GM21447 (cell line): ENCODE results near the gene ADISSP.

Source experiments
- ATAC-seq: cut with Tn5 transposase; IDR thresholded peaks from one replicate; pipeline ENCODE4 v1.9.1; 2021; ENCODE audit not compliant: unreplicated experiment

ADISSP gene

DNA sequence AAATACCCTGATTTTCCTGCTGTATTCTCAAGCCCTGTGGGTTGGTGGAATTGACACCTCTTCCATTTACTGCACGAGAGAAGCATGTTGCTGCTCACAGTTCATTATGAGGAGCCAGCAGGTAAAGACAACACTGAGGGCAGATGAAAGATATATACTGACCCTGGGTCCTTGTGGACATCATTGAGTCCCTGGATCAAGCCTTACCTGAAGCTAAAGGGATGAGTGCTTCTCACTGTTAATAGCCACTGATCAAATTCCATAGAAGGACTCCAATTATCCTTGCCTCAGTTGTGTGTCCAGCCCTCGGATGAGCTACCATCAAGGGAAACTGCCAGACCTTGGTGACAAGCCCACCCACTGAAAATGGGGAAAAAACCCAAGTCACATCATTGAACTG is 47.5 kb downstream of the ADISSP start:
- no peak for ATAC-seq

DNA sequence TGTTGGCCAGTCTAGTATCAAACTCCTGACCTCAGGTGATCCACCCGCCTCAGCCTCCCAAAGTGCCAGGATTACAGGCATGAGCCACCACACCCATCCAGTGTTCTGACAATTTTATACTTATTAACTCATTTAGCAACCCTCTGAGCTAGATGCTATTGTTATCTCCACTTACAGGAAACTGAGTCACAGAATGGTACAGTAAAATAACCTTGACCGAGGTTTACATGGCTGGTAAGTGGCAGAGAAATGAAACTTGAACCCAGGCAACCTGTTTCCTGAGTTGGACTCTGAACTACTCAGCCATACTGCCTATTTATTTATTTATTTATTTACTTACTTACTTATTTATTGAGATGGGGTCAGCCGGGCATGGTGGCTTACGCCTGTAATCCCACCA is 48.5 kb downstream of the ADISSP start:
- no peak for ATAC-seq

DNA sequence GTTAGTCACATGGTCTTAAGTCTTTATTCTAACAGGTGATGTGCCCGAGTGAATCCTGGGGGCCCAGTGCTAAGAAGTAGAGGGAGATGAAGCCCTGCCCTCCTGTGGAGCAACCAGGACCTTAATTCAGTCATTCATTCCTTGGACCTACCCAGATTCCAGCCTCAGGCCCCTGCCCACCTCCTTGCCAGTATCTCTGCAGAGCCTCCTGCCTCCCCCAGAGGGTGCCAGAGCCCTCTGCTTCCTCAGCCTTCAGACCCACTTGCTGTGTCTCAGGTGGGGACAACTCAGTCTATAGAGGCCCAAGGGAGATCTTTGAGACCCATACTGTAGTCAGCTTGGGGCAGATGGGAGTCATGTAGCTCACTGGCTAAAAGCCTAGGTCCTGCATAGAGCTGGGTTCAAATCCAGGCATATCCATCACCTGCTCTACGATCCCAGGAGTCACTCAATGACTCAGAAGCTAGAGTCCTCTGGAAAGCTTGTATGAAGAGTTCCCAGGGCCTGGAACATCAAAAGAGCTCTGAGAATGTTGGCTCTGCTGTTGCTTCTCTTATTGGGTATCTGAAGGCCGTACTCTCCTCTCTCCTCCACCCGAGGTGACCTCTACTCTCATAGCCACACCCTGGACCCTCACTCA is 51.2 kb downstream of the ADISSP start:
- peak; percentile 58 for ATAC-seq

DNA sequence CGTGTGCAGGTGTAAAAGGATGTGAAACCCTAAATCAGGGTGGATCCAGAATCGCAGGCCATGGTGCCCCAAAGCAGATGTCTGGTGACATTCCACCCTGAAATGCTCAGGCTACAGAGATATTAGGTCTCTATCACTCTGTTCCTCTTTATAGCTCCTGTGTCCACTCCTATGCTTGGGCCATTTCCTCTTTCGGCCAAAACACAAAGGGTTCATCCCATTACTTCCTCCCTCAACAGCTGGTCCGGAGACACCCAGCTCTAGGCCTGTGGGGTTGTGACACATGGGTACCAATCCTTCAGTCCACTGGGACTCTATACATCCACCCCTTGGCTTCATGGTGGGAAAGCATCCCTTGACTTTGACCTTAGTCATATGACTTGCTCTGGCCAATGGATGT is 53.5 kb downstream of the ADISSP start:
- no peak for ATAC-seq

DNA sequence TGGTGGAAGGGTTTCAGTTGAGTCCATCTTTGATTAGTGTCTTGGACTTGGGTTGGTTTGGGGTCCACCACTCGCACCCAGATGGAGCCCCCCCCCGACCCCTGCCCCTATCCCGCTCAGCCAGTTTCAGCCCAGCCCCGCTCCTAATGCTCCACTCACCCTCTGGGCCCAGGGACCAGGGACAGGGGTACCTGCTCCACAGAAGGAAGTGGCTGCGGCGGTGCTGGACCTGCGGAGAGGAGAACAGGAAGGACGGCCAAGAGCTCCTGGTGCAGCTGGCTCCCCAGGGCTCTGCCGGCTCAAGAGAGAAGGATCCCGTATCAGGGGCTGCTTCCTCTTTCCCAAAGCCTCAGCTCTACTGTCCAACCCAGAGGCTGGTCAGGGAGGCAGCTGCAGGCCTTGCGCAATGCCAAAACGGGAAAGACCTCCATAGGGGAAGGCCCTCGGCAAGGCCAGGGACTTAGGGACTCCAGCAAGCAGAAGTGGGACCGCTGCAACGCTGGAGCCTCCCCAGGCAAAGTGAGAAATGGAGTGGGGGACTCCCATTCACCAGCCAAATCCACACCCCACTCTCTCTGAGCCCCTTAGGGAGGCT is 55.2 kb downstream of the ADISSP start, which contains the start of gene SIGLEC1:
SIGLEC1 (minus strand) TSS at position 322 of the 595 bp plus-strand sequence. CDS start 5,472 bp downstream, outside the sequence.
- no peak for ATAC-seq

DNA sequence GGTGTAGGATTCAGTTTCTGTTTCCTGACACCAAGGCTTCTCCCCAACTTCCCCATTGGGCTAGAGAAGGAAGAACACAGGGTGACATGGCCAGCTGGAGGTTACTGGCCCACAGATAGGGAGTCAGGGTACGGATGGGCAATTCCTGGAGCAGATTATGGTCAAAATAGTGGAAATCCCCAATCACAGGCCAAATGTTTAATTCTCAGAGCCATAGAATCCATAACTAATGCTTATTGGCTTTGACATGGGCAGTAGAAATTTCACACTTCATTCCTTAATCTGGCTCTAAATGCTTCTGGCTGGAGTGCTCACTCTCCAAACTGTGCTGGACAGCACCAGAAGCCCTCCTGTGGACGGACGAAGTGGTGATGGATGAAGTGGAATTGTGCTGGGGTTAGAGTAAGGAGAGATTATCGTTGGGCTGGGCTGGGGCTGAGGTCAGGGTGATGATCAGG is 56.0 kb downstream of the ADISSP start:
- ATAC-seq = no peak

DNA sequence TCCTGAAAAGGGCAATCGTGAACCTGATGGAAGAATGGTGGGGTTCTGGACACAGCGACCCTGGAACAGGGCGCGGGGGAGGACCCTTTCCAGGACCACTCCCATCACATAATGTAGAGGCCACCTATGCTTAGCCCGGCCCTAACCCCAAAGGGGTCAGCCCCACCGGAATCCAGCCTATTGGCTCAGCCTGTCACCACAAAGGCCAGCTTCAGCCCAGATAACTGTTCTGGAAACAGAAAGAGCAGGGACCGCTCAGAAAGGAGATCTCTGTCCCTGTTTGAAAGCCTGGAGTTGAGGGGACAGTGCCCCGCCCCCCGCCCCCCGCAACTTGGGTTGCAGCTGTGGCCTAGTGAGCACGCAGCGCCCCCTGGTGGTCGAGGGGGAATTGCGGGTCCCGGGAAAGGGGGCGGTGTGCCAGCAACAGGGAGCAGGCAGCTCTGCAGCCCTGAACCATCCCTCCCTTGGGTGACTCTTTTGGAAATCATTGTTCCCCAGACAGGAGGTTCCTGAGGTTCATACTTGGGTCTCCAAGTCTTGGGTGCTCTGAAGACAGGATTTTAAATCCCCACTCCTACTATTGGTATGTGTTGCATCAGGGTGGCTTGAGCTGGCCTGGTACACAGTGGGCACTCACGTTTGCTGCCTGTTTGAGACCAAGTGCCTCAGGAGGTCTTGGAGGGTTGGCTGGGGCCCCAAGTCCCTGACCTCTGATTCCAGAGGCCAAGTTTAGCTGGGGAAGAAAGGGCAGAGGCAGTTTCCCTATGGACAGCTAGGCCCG is 56.7 kb downstream of the ADISSP start:
- no peak for ATAC-seq

DNA sequence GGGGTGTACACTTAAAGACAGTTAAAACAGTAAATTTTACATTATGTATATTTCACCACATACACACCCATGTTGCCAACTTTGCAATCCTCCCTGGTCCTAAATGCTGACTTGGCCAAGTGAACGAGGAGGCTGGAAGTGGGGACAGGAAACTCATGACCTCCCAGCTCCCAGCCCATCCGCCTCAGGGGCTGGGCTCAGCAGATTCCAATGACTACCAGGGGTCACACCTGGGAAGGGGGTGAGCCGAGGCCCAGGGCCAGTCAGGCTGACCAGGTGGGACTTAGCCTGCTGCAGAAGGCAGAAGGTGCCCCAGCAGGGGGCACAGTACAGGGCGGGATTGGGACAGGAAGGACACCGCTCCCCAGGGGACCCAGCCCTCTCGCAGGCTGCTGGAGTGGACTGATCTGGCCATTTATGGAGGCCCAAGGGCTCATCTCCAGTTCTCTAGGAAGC is 57.5 kb downstream of the ADISSP start:
- ATAC-seq = no peak

DNA sequence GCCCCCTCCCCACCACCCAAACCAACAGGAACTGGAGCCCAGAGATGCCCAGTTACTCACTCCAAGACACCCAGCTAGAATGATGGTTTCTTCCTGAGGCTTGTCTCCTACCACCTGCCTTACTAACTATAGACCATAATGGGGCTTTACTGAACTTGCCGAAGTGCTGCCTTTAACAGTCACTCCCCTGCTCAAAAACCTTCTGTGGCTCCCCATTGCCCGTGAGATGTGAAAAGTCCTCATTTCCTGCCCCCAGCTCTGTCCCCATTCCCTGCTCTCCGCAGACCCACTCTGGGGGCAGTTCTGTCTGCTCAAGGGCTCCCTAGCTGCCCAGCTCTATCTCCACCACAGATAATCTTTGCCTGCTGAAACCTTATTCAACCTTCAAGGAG is 60.0 kb downstream of the ADISSP start:
- no peak for ATAC-seq

DNA sequence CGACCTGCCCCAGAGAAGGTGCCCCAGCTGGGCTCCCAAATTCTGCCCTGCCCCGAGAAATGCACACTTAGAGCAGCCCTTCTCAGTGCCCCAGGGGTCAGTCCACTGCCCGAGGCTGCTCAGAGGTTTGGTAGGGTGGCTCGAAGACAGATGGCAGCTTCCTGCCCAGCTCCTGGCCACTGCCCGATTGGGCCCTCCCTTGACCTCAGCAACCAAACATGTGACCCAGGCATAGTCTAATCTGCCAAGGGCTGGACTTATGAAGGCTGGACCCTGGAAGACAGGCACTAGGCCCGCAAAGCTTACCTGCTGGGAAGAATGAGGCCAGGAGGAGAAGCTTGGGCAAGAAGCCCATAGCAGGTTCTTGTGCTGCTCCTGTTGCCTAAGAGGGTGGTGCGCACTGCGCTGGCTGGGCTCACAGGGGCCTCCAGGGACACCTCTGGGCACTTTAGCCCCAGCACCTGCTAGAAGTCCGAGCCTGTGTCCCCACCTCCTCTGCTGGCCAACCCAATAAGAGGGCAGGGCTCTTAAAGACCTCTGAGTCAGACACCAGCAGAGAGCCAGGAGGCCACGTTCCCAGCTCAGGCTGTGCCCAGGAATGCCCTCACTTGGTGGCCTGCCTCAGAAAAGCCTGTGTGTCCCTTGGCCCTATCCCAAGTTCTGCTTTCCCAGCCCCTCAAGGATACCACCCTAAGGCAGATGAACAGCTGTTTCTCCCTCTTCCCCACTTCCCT is 60.6 kb downstream of the ADISSP start:
- no peak for ATAC-seq

DNA sequence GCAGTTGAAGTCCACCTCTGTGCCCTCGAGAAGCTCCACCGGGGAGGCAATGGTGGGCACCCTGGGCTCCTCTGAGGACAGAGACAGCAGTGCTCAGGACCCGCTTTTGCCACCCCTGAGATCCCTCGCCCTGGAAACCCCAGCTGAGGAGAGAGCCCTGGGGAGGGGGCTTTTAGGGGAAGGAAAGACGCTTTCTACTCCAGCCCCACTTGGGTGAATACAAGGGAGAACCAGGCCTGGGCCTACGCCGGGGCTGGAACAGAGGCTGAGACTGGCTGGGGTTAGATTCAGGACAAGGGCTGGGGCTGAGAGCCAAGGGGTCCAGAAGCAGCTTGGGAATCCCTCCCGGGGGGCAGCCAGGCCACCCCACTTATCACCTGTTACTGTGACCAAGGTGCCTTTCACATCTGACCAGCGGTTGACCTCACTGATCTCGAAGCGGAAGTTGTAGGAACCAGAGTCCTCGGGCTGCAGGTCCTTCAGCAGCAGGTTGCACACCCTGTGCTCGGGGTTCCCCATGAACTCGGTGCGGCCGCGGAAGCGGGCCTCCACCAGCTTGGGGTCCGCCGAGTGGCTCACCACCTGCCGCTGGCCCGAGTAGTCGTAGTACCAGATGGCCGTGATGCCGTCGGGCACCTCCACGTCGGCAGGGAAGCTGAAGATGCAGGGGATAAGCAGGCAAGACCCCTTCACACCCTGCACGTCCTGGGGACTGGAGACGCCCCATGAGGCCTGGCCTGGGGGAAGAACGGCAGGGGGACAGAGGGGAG is 61.4 kb downstream of the ADISSP start:
- ATAC-seq = no peak

DNA sequence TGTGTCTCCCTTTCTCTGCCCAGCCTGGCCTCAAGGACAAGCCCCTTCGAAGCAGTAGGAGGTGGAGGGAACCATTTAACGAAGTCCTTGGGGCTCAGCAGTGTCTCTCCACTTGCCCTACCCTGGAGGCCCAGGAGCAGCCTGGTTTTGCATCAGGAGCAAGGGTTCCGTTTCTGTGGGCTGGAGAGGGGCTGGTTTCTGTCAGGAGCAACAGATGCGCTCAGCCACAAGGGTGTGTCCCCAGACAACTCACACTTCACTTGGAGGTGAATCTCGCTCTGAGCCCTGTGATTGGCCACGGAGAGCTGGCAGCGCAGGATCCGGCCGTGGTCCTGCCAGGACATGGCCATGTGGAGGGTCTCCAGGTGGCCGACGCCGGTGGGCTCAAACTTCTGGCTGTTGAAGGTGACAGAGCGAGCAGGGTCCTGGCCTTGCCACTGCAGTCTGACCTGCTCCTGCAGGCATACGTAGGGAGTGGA is 62.0 kb downstream of the ADISSP start:
- ATAC-seq = no peak

DNA sequence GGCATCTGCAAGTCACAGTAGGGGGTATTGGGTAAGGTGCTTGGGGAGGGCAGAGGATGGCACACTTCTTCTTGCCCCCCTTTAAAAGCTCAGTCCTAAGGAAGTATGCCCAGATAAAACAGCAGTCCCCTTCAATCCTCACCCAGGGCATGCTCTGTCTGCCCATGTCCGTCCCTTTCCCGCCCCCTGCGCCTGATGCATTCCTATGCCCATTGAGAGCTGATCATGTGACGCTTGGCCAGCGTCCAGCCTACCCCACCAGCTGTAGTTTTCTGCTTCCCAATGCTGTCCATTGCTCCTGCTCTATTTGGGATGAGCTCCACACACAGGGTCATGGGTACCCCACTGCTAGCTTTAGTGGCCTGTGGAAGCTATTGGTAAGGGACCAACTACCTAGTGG is 63.5 kb downstream of the ADISSP start:
- no peak for ATAC-seq
